Naive thymus-derived CD4-positive, alpha-beta T cell (primary cell): Measurements from ENCODE around the gene DYDC2. TPM values are rescaled to one million over a fixed set of nuclear protein-coding genes. Genes with fewer than 3 reads are reported as not detected.
"Not testable (repeated sequence)": the region's sequence is repeated elsewhere in the genome, so short reads cannot be mapped to it uniquely, and the experiment has no call there.

ENCODE experiments used
- ATAC-seq: fragments of 150-1000 bp; cut with Tn5 transposase; 2 replicates; pipeline ENCODE4 v1.10.0; 2021; ENCODE audit warnings: mild to moderate bottlenecking, moderate library complexity
- CTCF ChIA-PET: fragments of 350-600 bp; sonication (Branson Sonifier 250); formaldehyde crosslinking; loops from one replicate; lab custom pipeline; 2021; ENCODE audit warnings: antibody characterized with exemption; lab: Charles Lee
- POLR2A ChIA-PET: fragments of 350-600 bp; sonication (Branson Sonifier 250); formaldehyde crosslinking; loops from one replicate; lab custom pipeline; 2021; ENCODE audit warnings: antibody characterized with exemption, inconsistent platforms; lab: Charles Lee
- DNase-seq, 9 donors: peaks; one replicate each; pipeline versions ENCODE4 v3.0.0 to v3.0.0-alpha.2; 2020 to 2022; ENCODE audit warnings: mixed read lengths in 1 of 9
- H3K27ac ChIP-seq: one replicate; pipeline ENCODE4 v1.7.0; 2013; ENCODE audit warnings: mild to moderate bottlenecking, low read depth, low read length, moderate library complexity
- H3K27me3 ChIP-seq, 2 donors: one replicate each; pipeline ENCODE4 v1.7.0; 2013; ENCODE audit warnings: low read length in 2 of 2, mild to moderate bottlenecking in 2 of 2, moderate library complexity in 2 of 2; ENCODE audit not compliant: control insufficient read depth in 2 of 2, insufficient read depth in 2 of 2
- H3K36me3 ChIP-seq, 3 experiments: 1 replicate in 2 of 3; 2 replicates in 1 of 3; pipeline ENCODE4 v1.7.0; 2013; ENCODE audit warnings: low read length in 3 of 3, mild to moderate bottlenecking in 3 of 3, moderate library complexity in 1 of 3; ENCODE audit not compliant: insufficient read depth in 3 of 3, control insufficient read depth in 2 of 3
- H3K4me1 ChIP-seq, 2 donors: one replicate each; pipeline ENCODE4 v1.7.0; 2013; ENCODE audit warnings: low read length in 2 of 2, mild to moderate bottlenecking in 2 of 2, moderate library complexity in 1 of 2; ENCODE audit not compliant: control insufficient read depth in 2 of 2, insufficient read depth in 2 of 2
- H3K4me3 ChIP-seq: 2 replicates; pipeline ENCODE4 v1.7.0; 2013; ENCODE audit warnings: mild to moderate bottlenecking, low read length
- H3K9me3 ChIP-seq, 3 experiments: 1 replicate in 2 of 3; 2 replicates in 1 of 3; pipeline ENCODE4 v1.7.0; 2013; ENCODE audit warnings: low read length in 3 of 3; ENCODE audit not compliant: control insufficient read depth in 2 of 3
- H3K27ac Mint-ChIP-seq, 9 donors: one replicate each; pipeline ENCODE4 v1.8.0; 2020 to 2022; ENCODE audit warnings: mixed read lengths in 9 of 9, mild to moderate bottlenecking in 8 of 9, moderate library complexity in 5 of 9, inconsistent platforms in 2 of 9
- H3K27me3 Mint-ChIP-seq, 5 donors: one replicate each; pipeline ENCODE4 v1.8.0; 2021 to 2022; ENCODE audit warnings: mixed read lengths in 5 of 5, mild to moderate bottlenecking in 1 of 5
- H3K36me3 Mint-ChIP-seq, 5 donors: one replicate each; pipeline ENCODE4 v1.8.0; 2020 to 2022; ENCODE audit warnings: mixed read lengths in 5 of 5, mild to moderate bottlenecking in 3 of 5, inconsistent platforms in 1 of 5
- H3K4me1 Mint-ChIP-seq, 7 donors: one replicate each; pipeline ENCODE4 v1.8.0; 2020 to 2022; ENCODE audit warnings: mixed read lengths in 7 of 7, mild to moderate bottlenecking in 3 of 7, inconsistent platforms in 1 of 7
- H3K4me3 Mint-ChIP-seq, 10 donors: one replicate each; pipeline ENCODE4 v1.8.0; 2020 to 2022; ENCODE audit warnings: mild to moderate bottlenecking in 10 of 10, mixed read lengths in 10 of 10, moderate library complexity in 6 of 10, inconsistent platforms in 2 of 10
- H3K9me3 Mint-ChIP-seq, 11 donors: one replicate each; pipeline ENCODE4 v1.8.0; 2020 to 2022; ENCODE audit warnings: mixed read lengths in 11 of 11, mild to moderate bottlenecking in 4 of 11, inconsistent platforms in 1 of 11, moderate library complexity in 1 of 11
- intact Hi-C, 2 donors: fragments of 100-400 bp; cut with micrococcal nuclease; formaldehyde crosslinking; loops; one replicate each; pipeline ENCODE4 v1.15.1; 2023
- polyA plus RNA-seq, 2 donors: library from polyadenylated mRNA; unstranded; fragments of 300-500 nt; fragmentation: Illumina TruSeq; gene quantifications; one replicate each; pipeline ENCODE4 v1.2.3, GENCODE V29; 2021
- total RNA-seq, 6 experiments: library from RNA in 5 of 6; stranded (reverse) in 5 of 6; gene quantifications; 1 replicate in 5 of 6; 2 replicates in 1 of 6; pipeline ENCODE4 v1.2.3 and lab custom pipeline; 2021 to 2026

The DYDC2 gene
- total and polyA plus RNA-seq, 7 experiments from 2014 or later, result not detected

DNA sequence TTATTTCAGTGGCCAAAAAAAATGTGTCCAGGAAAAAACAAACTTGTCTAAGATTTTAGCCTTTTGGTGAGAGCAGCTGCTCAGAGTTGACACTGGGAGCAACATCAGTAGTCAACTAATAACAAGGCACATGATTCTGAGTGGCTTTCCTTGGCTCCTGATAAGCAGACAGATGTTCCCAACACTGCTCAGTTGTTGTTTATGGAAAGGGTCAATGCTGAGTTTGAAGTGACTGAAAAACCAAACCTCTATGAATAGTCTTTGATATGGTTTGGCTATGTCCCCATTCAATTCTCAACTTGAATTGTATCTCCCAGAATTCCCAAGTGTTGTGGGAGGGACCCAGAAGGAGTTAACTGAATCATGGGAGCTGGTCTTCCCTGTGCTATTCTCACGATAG is 12.3 kb upstream of the DYDC2 start:
- POLR2A ChIA-PET, result no interaction called here
- Histone ChIP-seq H3K27me3 (no peaks in the 10 kb centered on the region), H3K4me3 (no peak overlapping the region), H3K4me1 (no peaks in the 10 kb centered on the region), H3K36me3 (no peaks in the 10 kb centered on the region), H3K27ac (no peak overlapping the region), H3K9me3 (no peaks in the 10 kb centered on the region)
- Mint-ChIP-seq H3K4me3 (no peak overlapping the region), H3K27ac (no peak overlapping the region), H3K36me3 (no peaks in the 10 kb centered on the region), H3K4me1 (no peaks in the 10 kb centered on the region), H3K27me3 (peaks cover 0 to 8% (median 0%) of the 10 kb centered on the region in 5 donors), H3K9me3 (no peaks in the 10 kb centered on the region)
- CTCF ChIA-PET, result interaction anchor here (0.6 kb wide), 1 partner anchor 301 kb away, joined by 3 read pairs; no protein-coding TSS in a partner anchor
- intact Hi-C loops, result no loop called here
- DNase-seq, result no peak
- ATAC-seq, result no peak

DNA sequence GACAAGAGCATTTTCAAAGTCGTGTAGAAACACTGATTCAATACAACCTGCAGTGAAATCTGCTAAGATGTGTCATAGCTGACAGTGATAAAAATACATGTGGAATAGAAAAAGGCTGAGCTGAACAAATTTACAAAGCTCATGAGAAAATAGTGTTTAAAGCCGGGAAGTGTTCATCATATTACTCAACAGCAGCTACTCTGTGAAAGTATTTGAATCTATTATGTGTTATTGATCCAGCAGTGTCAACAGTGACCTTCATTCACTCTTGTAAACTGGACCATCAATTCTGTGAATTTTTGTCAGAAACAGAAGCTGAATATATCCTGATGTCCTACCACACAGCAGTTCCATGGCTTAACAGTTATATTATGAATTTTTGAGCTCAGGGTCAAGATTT is 11.7 kb upstream of the DYDC2 start:
- Mint-ChIP-seq H3K27me3 (peaks cover 0 to 6% (median 4%) of the 10 kb centered on the region in 5 donors), H3K4me1 (no peaks in the 10 kb centered on the region), H3K27ac (no peak overlapping the region), H3K36me3 (no peaks in the 10 kb centered on the region), H3K9me3 (no peaks in the 10 kb centered on the region), H3K4me3 (no peak overlapping the region)
- DNase-seq (no peak), ATAC-seq (no peak)
- Histone ChIP-seq H3K4me1 (no peaks in the 10 kb centered on the region), H3K27ac (no peak overlapping the region), H3K9me3 (no peaks in the 10 kb centered on the region), H3K27me3 (no peaks in the 10 kb centered on the region), H3K36me3 (no peaks in the 10 kb centered on the region), H3K4me3 (no peak overlapping the region)
- intact Hi-C loops, result no loop called here
- POLR2A ChIA-PET, result no interaction called here
- CTCF ChIA-PET, result interaction anchor here (0.6 kb wide), 1 partner anchor 302 kb away, joined by 3 read pairs; no protein-coding TSS in a partner anchor

- H3K4me1 Mint-ChIP-seq, result no peaks in the 10 kb centered on the region
- Histone ChIP-seq H3K27me3 (no peaks in the 10 kb centered on the region), H3K9me3 (no peaks in the 10 kb centered on the region), H3K4me3 (no peak overlapping the region), H3K36me3 (no peaks in the 10 kb centered on the region), H3K4me1 (no peaks in the 10 kb centered on the region), H3K27ac (no peak overlapping the region)
- no peak overlapping the region for H3K4me3 Mint-ChIP-seq
- H3K27me3 Mint-ChIP-seq, result peaks cover 18 to 34% (median 29%) of the 10 kb centered on the region in 5 donors
- intact Hi-C loops, result no loop called here
- ATAC-seq (no peak), DNase-seq (no peak)
- H3K9me3 Mint-ChIP-seq, result no peaks in the 10 kb centered on the region
- CTCF ChIA-PET, result no interaction called here
- POLR2A ChIA-PET, result no interaction called here
- peaks cover 0 to 4% (median 0%) of the 10 kb centered on the region in 5 donors for H3K36me3 Mint-ChIP-seq
- H3K27ac Mint-ChIP-seq, result no peak overlapping the region
Measured at GRCh38 chr10:80350251-80350650, 6.3 kb upstream of the DYDC2 start.

DNA sequence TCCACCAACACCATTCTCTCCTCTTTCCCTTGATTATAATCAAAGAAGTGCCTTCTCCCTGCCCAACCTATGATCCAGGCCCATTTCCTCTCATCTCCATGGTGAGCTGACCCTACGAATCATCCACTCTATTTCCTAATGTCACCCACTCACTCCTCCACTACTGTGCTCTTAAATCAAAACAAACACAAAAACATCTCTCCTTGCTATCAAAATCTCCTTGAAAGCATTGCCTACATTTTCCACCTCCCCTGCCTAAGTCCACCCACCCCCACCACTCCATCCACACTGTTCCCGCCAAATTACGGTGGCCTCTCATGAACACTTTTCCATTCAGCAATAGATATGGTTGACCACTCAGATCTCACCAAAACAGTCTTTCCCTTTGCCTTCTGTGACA is 5.4 kb upstream of the DYDC2 start:
- Mint-ChIP-seq H3K4me3 (no peak overlapping the region), H3K36me3 (peaks cover 0 to 4% (median 0%) of the 10 kb centered on the region in 5 donors)
- ATAC-seq, result no peak

GRCh38 chr10:80356989-80357850 is 639 bp downstream of the DYDC2 start:
- intact Hi-C loops, result no loop called here
- Histone ChIP-seq H3K4me3 (no peak overlapping the region), H3K36me3 (no peaks in the 10 kb centered on the region), H3K27me3 (no peaks in the 10 kb centered on the region), H3K9me3 (no peaks in the 10 kb centered on the region), H3K27ac (no peak overlapping the region), H3K4me1 (no peaks in the 10 kb centered on the region)
- POLR2A ChIA-PET, result no interaction called here
- Mint-ChIP-seq H3K4me1 (peaks cover 0 to 20% (median 9%) of the 10 kb centered on the region in 7 donors), H3K9me3 (no peaks in the 10 kb centered on the region), H3K27ac (no peak overlapping the region), H3K36me3 (no peaks in the 10 kb centered on the region), H3K27me3 (peaks cover 9 to 60% (median 26%) of the 10 kb centered on the region in 5 donors), H3K4me3 (peak overlapping the region; percentile 56 to 93 (median 78))
- CTCF ChIA-PET, result interaction anchor here (0.7 kb wide), 1 partner anchor 7 kb away, joined by 5 read pairs; no protein-coding TSS in a partner anchor
- no peak for DNase-seq
- ATAC-seq, result peak; percentile 42

More for the DNA sequence above, 5.4 kb upstream of the DYDC2 start:
- no peaks in the 10 kb centered on the region for H3K9me3 Mint-ChIP-seq
- no peak overlapping the region for H3K27ac Mint-ChIP-seq
- no peaks in the 10 kb centered on the region for H3K9me3 ChIP-seq
- H3K4me3 ChIP-seq, result no peak overlapping the region
- POLR2A ChIA-PET, result no interaction called here
- H3K4me1 Mint-ChIP-seq, result peaks cover 0 to 9% (median 6%) of the 10 kb centered on the region in 7 donors
- H3K4me1 ChIP-seq, result no peaks in the 10 kb centered on the region
- intact Hi-C loops, result no loop called here
- H3K27me3 Mint-ChIP-seq, result peaks cover 28 to 40% (median 30%) of the 10 kb centered on the region in 5 donors
- no peak overlapping the region for H3K27ac ChIP-seq
- no peak for DNase-seq
- H3K27me3 ChIP-seq, result no peaks in the 10 kb centered on the region
- H3K36me3 ChIP-seq, result no peaks in the 10 kb centered on the region
- CTCF ChIA-PET, result no interaction called here

GRCh38 chr10:80357851-80358125 is 1.2 kb downstream of the DYDC2 start:
- ATAC-seq (no peak), DNase-seq (no peak)
- intact Hi-C loops, result no loop called here
- no peak overlapping the region for H3K4me3 ChIP-seq
- CTCF ChIA-PET, result no interaction called here
- POLR2A ChIA-PET, result no interaction called here
- no peaks in the 10 kb centered on the region for H3K36me3 ChIP-seq
- no peak overlapping the region for H3K27ac ChIP-seq
- no peaks in the 10 kb centered on the region for H3K9me3 Mint-ChIP-seq
- H3K4me1 ChIP-seq, result no peaks in the 10 kb centered on the region
- H3K4me1 Mint-ChIP-seq, result peaks cover 0 to 20% (median 9%) of the 10 kb centered on the region in 7 donors
- H3K27me3 ChIP-seq, result no peaks in the 10 kb centered on the region
- H3K27me3 Mint-ChIP-seq, result peaks cover 4 to 57% (median 24%) of the 10 kb centered on the region in 5 donors
- H3K36me3 Mint-ChIP-seq, result no peaks in the 10 kb centered on the region
- peak overlapping the region in 9 of 10 donors; percentile 12 to 93 (median 78) for H3K4me3 Mint-ChIP-seq
- no peak overlapping the region for H3K27ac Mint-ChIP-seq
- no peaks in the 10 kb centered on the region for H3K9me3 ChIP-seq

GRCh38 chr10:80358925-80359324 is 2.3 kb downstream of the DYDC2 start:
- ATAC-seq, H3K9me3 ChIP-seq, H3K9me3 Mint-ChIP-seq, H3K27ac Mint-ChIP-seq, POLR2A ChIA-PET, intact Hi-C loops, H3K36me3 Mint-ChIP-seq, H3K27ac ChIP-seq, H3K4me1 ChIP-seq, CTCF ChIA-PET, H3K27me3 ChIP-seq, H3K4me3 ChIP-seq, H3K36me3 ChIP-seq: not testable (repeated sequence)
- peak in 1 of 9 donors; percentile 9 for DNase-seq
- Mint-ChIP-seq H3K4me3 (peak overlapping the region in 1 of 10 donors; percentile 56), H3K27me3 (peaks cover 0 to 56% (median 24%) of the 10 kb centered on the region in 5 donors), H3K4me1 (peaks cover 0 to 20% (median 9%) of the 10 kb centered on the region in 7 donors)
